Activated CD4-positive, alpha-beta T cell treated with anti-CD3 and anti-CD28 coated beads, Interleukin-2, amount 10 ng/mL, durations not matched to agents 7 days and 5 days (primary cell): Measurements from ENCODE around the gene PTPRH. TPM values are rescaled to one million over a fixed set of nuclear protein-coding genes. Genes with fewer than 3 reads are reported as not detected.

ENCODE experiments used
- CTCF ChIA-PET: fragments of 350-600 bp; sonication (Branson Sonifier 250); formaldehyde crosslinking; loops from one replicate; lab custom pipeline; 2021; ENCODE audit warnings: antibody characterized with exemption; lab: Charles Lee
- POLR2A ChIA-PET: fragments of 350-600 bp; sonication (Branson Sonifier 250); formaldehyde crosslinking; loops from one replicate; lab custom pipeline; 2021; ENCODE audit warnings: antibody characterized with exemption; lab: Charles Lee
- DNase-seq: peaks from one replicate; pipeline ENCODE4 v3.0.0-alpha.2; 2020
- H3K27ac Mint-ChIP-seq: one replicate; pipeline ENCODE4 v1.8.0; 2021; ENCODE audit warnings: mild to moderate bottlenecking, moderate library complexity, mixed read lengths
- H3K27me3 Mint-ChIP-seq: one replicate; pipeline ENCODE4 v1.8.0; 2021; ENCODE audit warnings: mixed read lengths
- H3K36me3 Mint-ChIP-seq: one replicate; pipeline ENCODE4 v1.8.0; 2021; ENCODE audit warnings: low read depth, mixed read lengths
- H3K4me1 Mint-ChIP-seq: one replicate; pipeline ENCODE4 v1.8.0; 2021; ENCODE audit warnings: mixed read lengths
- H3K4me3 Mint-ChIP-seq: one replicate; pipeline ENCODE4 v1.8.0; 2021; ENCODE audit warnings: mild to moderate bottlenecking, moderate library complexity, mixed read lengths
- H3K9me3 Mint-ChIP-seq: one replicate; pipeline ENCODE4 v1.8.0; 2021; ENCODE audit warnings: mixed read lengths
- total RNA-seq, 2 experiments: library from RNA; stranded (reverse); gene quantifications; one replicate each; pipeline ENCODE4 v1.2.3, GENCODE V29; 2021

Gene PTPRH
- total RNA-seq, 2 experiments from 2014 or later: not detected

GRCh38 chr19:55251341-55252081 lies 42.2 kb upstream of the PTPRH start:
- no peaks in the 10 kb centered on the region for H3K27me3 Mint-ChIP-seq
- DNase-seq: peak; percentile 51
- H3K4me3 Mint-ChIP-seq: peak overlapping the region; percentile 95
- POLR2A ChIA-PET: no interaction called here
- peak overlapping the region; percentile 98 for H3K27ac Mint-ChIP-seq
- no peaks in the 10 kb centered on the region for H3K9me3 Mint-ChIP-seq
- CTCF ChIA-PET: interaction anchor here (1.0 to 1.2 kb wide), 2 partner anchors 10 to 142 kb away, joined by 3 to 4 read pairs; no protein-coding TSS in a partner anchor
- H3K4me1 Mint-ChIP-seq: peaks cover 59% of the 10 kb centered on the region
- H3K36me3 Mint-ChIP-seq: peaks cover 51% of the 10 kb centered on the region

GRCh38 chr19:55250262-55251036 lies 41.1 kb upstream of the PTPRH start:
- H3K27ac Mint-ChIP-seq: peak overlapping the region; percentile 98
- DNase-seq: no peak
- no peaks in the 10 kb centered on the region for H3K9me3 Mint-ChIP-seq
- POLR2A ChIA-PET: no interaction called here
- no peaks in the 10 kb centered on the region for H3K27me3 Mint-ChIP-seq
- peaks cover 43% of the 10 kb centered on the region for H3K36me3 Mint-ChIP-seq
- CTCF ChIA-PET: interaction anchor here (0.7 to 1.0 kb wide), 3 partner anchors 15 to 298 kb away, joined by 3 to 4 read pairs (median 4); no protein-coding TSS in a partner anchor
- H3K4me3 Mint-ChIP-seq: peak overlapping the region; percentile 95
- peaks cover 49% of the 10 kb centered on the region for H3K4me1 Mint-ChIP-seq

DNA sequence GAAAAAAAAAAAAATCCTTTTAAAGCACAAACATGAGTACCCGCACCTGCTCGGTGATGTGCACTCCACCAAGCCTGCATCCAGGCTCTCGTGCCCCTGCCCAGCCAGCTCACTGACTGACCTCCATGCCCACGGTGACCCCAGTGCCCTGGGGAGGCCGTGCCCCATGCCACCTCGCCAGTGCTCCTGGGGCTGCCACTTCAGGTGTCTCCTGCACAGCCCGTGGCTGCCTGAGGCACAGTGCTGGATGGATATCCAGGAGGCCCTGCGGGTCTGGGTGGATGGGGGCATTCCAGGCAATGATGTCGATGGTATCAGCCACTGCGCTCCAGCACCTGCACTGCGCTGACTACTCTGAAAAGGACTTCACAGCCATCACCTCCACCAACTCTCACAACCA lies 40.5 kb upstream of the PTPRH start:
- H3K4me1 Mint-ChIP-seq: peaks cover 46% of the 10 kb centered on the region
- no peak overlapping the region for H3K4me3 Mint-ChIP-seq
- H3K9me3 Mint-ChIP-seq: no peaks in the 10 kb centered on the region

DNA sequence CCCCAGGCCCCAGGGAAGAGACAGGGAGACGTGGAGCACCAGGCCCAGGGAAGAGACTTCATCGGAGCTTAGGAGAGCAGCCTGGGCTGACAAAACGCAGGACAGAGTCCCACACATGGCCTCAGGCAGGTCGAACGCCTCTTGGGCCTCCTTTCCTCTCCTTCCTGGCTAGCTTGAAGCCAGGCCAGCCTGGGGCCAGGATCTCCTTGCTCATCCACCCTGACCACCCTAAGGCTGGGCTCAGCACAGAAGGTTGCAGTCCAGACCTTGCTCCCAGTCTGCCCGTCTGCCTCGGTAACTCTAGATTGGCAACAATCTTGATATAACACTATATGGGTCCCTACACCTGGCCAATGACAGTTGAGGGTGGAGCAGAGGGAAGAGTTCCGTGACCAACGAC lies 39.4 kb upstream of the PTPRH start:
- DNase-seq: no peak
- H3K27me3 Mint-ChIP-seq: no peaks in the 10 kb centered on the region
- ChIA-PET POLR2A (no interaction called here), CTCF (no interaction called here)
- peaks cover 42% of the 10 kb centered on the region for H3K4me1 Mint-ChIP-seq
- H3K27ac Mint-ChIP-seq: peak overlapping the region; percentile 70
- H3K4me3 Mint-ChIP-seq: no peak overlapping the region
- peaks cover 38% of the 10 kb centered on the region for H3K36me3 Mint-ChIP-seq
- H3K9me3 Mint-ChIP-seq: no peaks in the 10 kb centered on the region

More for the DNA sequence above, 40.5 kb upstream of the PTPRH start:
- Mint-ChIP-seq H3K36me3 (peaks cover 38% of the 10 kb centered on the region), H3K27me3 (no peaks in the 10 kb centered on the region), H3K27ac (no peak overlapping the region)
- no peak for DNase-seq
- POLR2A ChIA-PET: no interaction called here
- CTCF ChIA-PET: interaction anchor here (0.7 kb wide), 2 partner anchors 14 to 298 kb away, joined by 3 to 4 read pairs; no protein-coding TSS in a partner anchor

DNA sequence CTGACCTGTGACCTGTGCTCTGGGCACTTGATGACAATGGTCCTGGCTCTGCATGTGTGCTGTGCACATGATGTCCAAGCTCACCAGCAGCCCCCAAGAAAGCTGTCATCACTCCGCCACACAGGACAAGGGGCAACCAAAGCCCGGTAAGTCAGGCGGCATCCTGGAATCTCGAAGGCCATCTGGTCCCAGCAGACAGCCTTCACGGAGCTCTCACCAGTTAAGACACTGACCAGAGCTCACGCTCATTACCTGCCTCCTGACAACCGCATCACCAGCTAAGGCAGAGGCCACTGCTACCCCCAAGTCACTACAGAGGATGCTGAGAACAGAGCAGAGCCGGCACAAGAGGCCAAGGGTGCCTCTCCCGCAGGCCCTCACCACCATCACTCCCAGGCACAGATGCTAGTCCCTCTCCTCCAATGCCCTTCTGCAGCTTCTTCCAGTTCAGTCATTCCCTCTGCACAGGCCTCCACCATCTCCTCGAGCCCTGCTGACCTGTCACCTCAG lies 38.9 kb upstream of the PTPRH start:
- H3K36me3 Mint-ChIP-seq: peaks cover 38% of the 10 kb centered on the region

GRCh38 chr19:55247621-55248099 lies 38.4 kb upstream of the PTPRH start:
- no peak for DNase-seq
- Mint-ChIP-seq H3K4me1 (peaks cover 34% of the 10 kb centered on the region), H3K27me3 (no peaks in the 10 kb centered on the region), H3K36me3 (peaks cover 40% of the 10 kb centered on the region), H3K9me3 (no peaks in the 10 kb centered on the region), H3K4me3 (no peak overlapping the region), H3K27ac (no peak overlapping the region)
- POLR2A ChIA-PET: no interaction called here
- CTCF ChIA-PET: no interaction called here

More for the DNA sequence above, 38.9 kb upstream of the PTPRH start:
- DNase-seq: no peak
- no peaks in the 10 kb centered on the region for H3K27me3 Mint-ChIP-seq
- CTCF ChIA-PET: no interaction called here
- no peak overlapping the region for H3K4me3 Mint-ChIP-seq
- peak overlapping the region; percentile 9 for H3K27ac Mint-ChIP-seq
- H3K9me3 Mint-ChIP-seq: no peaks in the 10 kb centered on the region
- peaks cover 37% of the 10 kb centered on the region for H3K4me1 Mint-ChIP-seq
- POLR2A ChIA-PET: no interaction called here

DNA sequence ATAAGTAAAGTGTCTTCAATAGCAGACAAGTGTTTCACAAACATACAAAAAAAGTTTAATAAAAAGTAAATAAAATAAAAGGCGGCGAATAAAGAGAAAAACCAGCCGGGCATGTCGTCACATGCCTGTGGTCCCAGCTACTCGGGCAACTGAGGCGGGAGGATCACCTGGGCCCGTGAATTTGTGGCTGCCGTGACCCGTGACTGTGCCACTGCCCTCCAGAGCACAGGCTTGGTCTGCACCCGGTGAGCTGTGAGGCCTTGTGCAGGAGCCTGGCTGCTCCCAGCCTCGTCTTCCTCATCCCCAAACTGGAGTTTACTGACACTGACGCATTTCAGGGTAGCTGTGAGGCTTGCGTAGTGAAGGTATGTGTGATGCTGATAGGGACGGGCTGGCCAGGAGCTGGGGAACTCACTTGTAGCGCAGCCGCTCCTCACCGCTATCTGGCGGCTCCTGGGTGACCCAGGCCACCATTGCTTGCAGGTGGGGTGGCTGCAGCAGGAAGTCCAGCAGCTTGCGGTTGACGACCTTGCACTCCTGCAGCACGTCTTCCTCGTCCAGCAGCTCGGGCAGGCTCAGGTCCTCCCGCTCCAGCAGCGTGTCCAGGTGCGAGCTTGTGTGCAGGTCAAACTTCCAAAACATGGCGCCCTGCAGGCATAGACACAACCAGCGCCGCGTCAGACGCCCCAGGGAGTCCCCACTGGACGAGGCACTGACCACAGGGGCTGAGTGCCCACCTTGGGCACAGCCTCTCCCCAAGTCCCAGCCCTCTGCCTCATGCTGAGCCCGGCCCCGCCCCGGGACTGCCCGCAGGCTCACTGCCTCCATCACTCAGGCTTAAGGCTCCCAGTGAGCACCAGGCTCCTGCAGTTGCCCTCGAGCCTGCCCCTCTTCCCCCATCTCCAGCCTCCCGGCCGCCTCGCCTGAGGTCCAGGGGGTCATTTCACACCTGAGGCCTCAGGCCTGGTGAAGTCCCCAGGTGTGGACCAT lies 37.5 kb upstream of the PTPRH start:
- Mint-ChIP-seq H3K27me3 (no peaks in the 10 kb centered on the region), H3K27ac (no peak overlapping the region), H3K4me3 (no peak overlapping the region), H3K4me1 (peaks cover 29% of the 10 kb centered on the region), H3K36me3 (peaks cover 40% of the 10 kb centered on the region), H3K9me3 (no peaks in the 10 kb centered on the region)
- ChIA-PET POLR2A (no interaction called here), CTCF (interaction anchor here (0.7 to 1.7 kb wide), 2 partner anchors 11 to 55 kb away, joined by 3 to 5 read pairs; no protein-coding TSS in a partner anchor)
- DNase-seq: no peak

GRCh38 chr19:55245236-55245904 lies 36.1 kb upstream of the PTPRH start:
- Mint-ChIP-seq H3K27ac (no peak overlapping the region), H3K27me3 (no peaks in the 10 kb centered on the region), H3K9me3 (no peaks in the 10 kb centered on the region), H3K4me1 (peaks cover 15% of the 10 kb centered on the region), H3K36me3 (peaks cover 32% of the 10 kb centered on the region), H3K4me3 (no peak overlapping the region)
- ChIA-PET POLR2A (no interaction called here), CTCF (interaction anchor here (0.6 to 1.7 kb wide), 3 partner anchors 9 to 22 kb away, joined by 3 to 5 read pairs (median 4); no protein-coding TSS in a partner anchor)
- no peak for DNase-seq

- Mint-ChIP-seq H3K4me1 (peaks cover 14% of the 10 kb centered on the region), H3K27ac (no peak overlapping the region), H3K36me3 (peaks cover 38% of the 10 kb centered on the region), H3K9me3 (no peaks in the 10 kb centered on the region), H3K4me3 (no peak overlapping the region), H3K27me3 (no peaks in the 10 kb centered on the region)
- DNase-seq: no peak
- POLR2A ChIA-PET: no interaction called here
- CTCF ChIA-PET: interaction anchor here (0.6 to 1.6 kb wide), 4 partner anchors 11 to 207 kb away, joined by 3 to 5 read pairs (median 4); no protein-coding TSS in a partner anchor
Measured at GRCh38 chr19:55244004-55244680, 34.8 kb upstream of the PTPRH start.

DNA sequence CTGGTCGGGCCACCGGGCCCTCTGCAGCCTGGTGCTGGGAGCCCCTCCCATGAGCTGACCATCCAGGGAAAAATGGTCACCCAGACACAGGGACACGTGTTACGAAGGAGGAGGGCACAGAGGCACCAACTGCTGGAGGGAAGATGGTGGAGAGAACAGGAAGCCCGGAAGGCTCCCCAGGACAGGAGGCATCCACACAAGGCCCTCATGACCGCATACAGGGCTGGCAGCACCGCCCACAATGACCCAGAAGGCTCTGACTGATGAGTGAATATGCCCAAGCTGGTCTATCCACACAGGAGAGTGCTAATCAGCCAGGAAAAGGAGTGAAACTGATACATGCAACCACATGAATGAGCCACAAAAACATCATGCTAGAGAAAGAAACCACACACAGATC lies 33.2 kb upstream of the PTPRH start:
- Mint-ChIP-seq H3K4me1 (peaks cover 3% of the 10 kb centered on the region), H3K4me3 (no peak overlapping the region), H3K27ac (peak overlapping the region; percentile 76), H3K9me3 (no peaks in the 10 kb centered on the region), H3K27me3 (no peaks in the 10 kb centered on the region), H3K36me3 (peaks cover 41% of the 10 kb centered on the region)
- POLR2A ChIA-PET: no interaction called here
- DNase-seq: no peak
- CTCF ChIA-PET: interaction anchor here (1.3 kb wide), 1 partner anchor 12 kb away, joined by 3 read pairs; no protein-coding TSS in a partner anchor

- Mint-ChIP-seq H3K36me3 (peaks cover 46% of the 10 kb centered on the region), H3K9me3 (no peaks in the 10 kb centered on the region), H3K4me3 (no peak overlapping the region), H3K27me3 (no peaks in the 10 kb centered on the region), H3K27ac (no peak overlapping the region), H3K4me1 (peaks cover 3% of the 10 kb centered on the region)
- CTCF ChIA-PET: interaction anchor here (1.7 kb wide), 1 partner anchor 10 kb away, joined by 3 read pairs; no protein-coding TSS in a partner anchor
- no peak for DNase-seq
- POLR2A ChIA-PET: no interaction called here
Measured at GRCh38 chr19:55241935-55242464, 32.7 kb upstream of the PTPRH start.
